GM23338 (cell line): Measurements from ENCODE around the gene DLGAP4.

Experiments used
- EZH2 ChIP-seq: fragments of 200-600 bp; sonication (generic); IDR thresholded peaks from one replicate; pipeline ENCODE4 v1.8.0; 2017; ENCODE audit warnings: antibody characterized with exemption, mild to moderate bottlenecking, low read depth; ENCODE audit not compliant: unreplicated experiment
- EZH2phosphoT487 ChIP-seq: fragments of 200-600 bp; sonication (generic); IDR thresholded peaks from one replicate; pipeline ENCODE4 v1.8.1; 2018; ENCODE audit warnings: antibody characterized with exemption; ENCODE audit not compliant: unreplicated experiment
- POLR2AphosphoS5 ChIP-seq: IDR thresholded peaks from 2 replicates; pipeline ENCODE4 v1.6.1; 2016; ENCODE audit warnings: antibody characterized with exemption, low read depth
- ZNF114 ChIP-seq: fragments of 250-450 bp; sonication (Bioruptor Pico); IDR thresholded peaks from 2 replicates; pipeline ENCODE4 v1.5.0; 2020; ENCODE audit warnings: mild to moderate bottlenecking, moderate library complexity
- TF ChIP-seq, protein P1 (sequence below), 2 experiments: fragments of 200-600 bp in 1 of 2; sonication (generic) in 1 of 2; conservative IDR thresholded peaks; 2 replicates each; pipeline versions ENCODE4 v1.5.1 to v1.6.1; 2016 to 2017; ENCODE audit warnings: antibody characterized with exemption in 2 of 2, low read depth in 2 of 2, mild to moderate bottlenecking in 2 of 2, moderate library complexity in 1 of 2
- TF ChIP-seq, protein P2 (sequence below): IDR thresholded peaks from one replicate; pipeline ENCODE4 v1.6.1; 2018; ENCODE audit warnings: antibody characterized with exemption; ENCODE audit not compliant: unreplicated experiment
- TF ChIP-seq, protein P3 (sequence below): IDR thresholded peaks from 2 replicates; pipeline ENCODE4 v1.6.1; 2016; ENCODE audit warnings: antibody characterized with exemption

DNA sequence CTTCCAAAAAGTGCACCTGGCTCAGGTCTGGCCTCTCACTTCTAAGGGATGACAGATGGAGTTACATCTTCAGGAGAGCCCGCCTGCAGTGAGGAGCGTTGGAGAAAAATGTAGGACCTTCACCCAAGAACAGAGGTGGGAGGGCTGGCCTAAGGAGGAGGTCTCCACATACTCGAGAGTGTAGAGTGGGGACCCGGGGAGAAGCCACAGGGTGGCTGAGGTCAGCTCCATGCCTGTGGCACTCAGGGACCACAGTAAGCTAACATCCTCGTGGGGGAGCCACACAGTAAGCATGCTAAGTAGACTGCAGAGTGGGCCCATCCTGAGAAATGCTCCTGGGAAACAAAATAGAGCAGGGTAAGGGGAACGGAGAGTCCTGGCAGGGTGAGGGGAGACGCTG lies 45.8 kb upstream of the DLGAP4 start:
- TF ChIP-seq, protein P1, sequence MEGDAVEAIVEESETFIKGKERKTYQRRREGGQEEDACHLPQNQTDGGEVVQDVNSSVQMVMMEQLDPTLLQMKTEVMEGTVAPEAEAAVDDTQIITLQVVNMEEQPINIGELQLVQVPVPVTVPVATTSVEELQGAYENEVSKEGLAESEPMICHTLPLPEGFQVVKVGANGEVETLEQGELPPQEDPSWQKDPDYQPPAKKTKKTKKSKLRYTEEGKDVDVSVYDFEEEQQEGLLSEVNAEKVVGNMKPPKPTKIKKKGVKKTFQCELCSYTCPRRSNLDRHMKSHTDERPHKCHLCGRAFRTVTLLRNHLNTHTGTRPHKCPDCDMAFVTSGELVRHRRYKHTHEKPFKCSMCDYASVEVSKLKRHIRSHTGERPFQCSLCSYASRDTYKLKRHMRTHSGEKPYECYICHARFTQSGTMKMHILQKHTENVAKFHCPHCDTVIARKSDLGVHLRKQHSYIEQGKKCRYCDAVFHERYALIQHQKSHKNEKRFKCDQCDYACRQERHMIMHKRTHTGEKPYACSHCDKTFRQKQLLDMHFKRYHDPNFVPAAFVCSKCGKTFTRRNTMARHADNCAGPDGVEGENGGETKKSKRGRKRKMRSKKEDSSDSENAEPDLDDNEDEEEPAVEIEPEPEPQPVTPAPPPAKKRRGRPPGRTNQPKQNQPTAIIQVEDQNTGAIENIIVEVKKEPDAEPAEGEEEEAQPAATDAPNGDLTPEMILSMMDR (conservative IDR thresholded peaks at IDR 0.05; ENCODE audit: low read depth in 2 of 2): no peak
- no peak for TF ChIP-seq POLR2AphosphoS5
- TF ChIP-seq, protein P2, sequence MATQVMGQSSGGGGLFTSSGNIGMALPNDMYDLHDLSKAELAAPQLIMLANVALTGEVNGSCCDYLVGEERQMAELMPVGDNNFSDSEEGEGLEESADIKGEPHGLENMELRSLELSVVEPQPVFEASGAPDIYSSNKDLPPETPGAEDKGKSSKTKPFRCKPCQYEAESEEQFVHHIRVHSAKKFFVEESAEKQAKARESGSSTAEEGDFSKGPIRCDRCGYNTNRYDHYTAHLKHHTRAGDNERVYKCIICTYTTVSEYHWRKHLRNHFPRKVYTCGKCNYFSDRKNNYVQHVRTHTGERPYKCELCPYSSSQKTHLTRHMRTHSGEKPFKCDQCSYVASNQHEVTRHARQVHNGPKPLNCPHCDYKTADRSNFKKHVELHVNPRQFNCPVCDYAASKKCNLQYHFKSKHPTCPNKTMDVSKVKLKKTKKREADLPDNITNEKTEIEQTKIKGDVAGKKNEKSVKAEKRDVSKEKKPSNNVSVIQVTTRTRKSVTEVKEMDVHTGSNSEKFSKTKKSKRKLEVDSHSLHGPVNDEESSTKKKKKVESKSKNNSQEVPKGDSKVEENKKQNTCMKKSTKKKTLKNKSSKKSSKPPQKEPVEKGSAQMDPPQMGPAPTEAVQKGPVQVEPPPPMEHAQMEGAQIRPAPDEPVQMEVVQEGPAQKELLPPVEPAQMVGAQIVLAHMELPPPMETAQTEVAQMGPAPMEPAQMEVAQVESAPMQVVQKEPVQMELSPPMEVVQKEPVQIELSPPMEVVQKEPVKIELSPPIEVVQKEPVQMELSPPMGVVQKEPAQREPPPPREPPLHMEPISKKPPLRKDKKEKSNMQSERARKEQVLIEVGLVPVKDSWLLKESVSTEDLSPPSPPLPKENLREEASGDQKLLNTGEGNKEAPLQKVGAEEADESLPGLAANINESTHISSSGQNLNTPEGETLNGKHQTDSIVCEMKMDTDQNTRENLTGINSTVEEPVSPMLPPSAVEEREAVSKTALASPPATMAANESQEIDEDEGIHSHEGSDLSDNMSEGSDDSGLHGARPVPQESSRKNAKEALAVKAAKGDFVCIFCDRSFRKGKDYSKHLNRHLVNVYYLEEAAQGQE: no peak
- no peak for TF ChIP-seq EZH2
- TF ChIP-seq ZNF114: no peak
- TF ChIP-seq, protein P3, sequence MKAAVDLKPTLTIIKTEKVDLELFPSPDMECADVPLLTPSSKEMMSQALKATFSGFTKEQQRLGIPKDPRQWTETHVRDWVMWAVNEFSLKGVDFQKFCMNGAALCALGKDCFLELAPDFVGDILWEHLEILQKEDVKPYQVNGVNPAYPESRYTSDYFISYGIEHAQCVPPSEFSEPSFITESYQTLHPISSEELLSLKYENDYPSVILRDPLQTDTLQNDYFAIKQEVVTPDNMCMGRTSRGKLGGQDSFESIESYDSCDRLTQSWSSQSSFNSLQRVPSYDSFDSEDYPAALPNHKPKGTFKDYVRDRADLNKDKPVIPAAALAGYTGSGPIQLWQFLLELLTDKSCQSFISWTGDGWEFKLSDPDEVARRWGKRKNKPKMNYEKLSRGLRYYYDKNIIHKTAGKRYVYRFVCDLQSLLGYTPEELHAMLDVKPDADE: no peak
- no peak for TF ChIP-seq EZH2phosphoT487
